ENCODE results near the gene KCTD12.

Gene KCTD12

DNA sequence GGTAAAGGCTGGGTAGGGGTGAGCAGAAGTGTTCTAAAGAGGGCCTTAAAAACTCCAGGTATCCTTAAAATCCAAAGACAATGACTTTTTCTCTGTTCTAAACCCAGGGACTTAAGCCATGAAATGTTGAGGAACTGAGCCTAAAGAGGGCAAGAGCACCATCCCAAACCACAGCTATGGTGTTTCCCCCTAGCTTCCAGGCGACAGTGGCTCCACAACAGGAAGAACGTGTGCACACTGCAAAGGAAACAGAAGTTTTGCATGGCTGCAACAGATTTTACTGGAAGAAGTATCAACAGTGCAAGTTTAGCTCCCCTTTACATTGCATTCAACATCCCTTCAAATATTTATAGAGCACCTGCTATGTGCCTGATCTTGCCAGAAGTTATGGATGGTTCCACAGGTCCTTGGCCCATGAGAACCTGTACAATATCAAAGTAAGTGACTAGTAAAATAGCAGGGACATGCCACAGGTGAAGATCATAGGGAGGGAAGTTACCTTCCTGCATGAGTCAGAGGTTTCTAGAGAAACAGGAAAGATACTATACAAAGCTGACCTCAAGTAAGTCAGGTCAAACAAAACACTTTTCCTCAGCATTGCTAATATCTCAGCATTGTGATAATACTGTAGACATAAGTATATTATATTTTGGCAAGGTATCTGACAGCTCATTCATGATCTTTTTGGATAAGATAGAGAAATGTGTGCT, 8.4 kb upstream of the KCTD12 start:
- TF ChIP-seq, protein P1, sequence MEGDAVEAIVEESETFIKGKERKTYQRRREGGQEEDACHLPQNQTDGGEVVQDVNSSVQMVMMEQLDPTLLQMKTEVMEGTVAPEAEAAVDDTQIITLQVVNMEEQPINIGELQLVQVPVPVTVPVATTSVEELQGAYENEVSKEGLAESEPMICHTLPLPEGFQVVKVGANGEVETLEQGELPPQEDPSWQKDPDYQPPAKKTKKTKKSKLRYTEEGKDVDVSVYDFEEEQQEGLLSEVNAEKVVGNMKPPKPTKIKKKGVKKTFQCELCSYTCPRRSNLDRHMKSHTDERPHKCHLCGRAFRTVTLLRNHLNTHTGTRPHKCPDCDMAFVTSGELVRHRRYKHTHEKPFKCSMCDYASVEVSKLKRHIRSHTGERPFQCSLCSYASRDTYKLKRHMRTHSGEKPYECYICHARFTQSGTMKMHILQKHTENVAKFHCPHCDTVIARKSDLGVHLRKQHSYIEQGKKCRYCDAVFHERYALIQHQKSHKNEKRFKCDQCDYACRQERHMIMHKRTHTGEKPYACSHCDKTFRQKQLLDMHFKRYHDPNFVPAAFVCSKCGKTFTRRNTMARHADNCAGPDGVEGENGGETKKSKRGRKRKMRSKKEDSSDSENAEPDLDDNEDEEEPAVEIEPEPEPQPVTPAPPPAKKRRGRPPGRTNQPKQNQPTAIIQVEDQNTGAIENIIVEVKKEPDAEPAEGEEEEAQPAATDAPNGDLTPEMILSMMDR (conservative IDR thresholded peaks at IDR 0.05) = no peak

DNA sequence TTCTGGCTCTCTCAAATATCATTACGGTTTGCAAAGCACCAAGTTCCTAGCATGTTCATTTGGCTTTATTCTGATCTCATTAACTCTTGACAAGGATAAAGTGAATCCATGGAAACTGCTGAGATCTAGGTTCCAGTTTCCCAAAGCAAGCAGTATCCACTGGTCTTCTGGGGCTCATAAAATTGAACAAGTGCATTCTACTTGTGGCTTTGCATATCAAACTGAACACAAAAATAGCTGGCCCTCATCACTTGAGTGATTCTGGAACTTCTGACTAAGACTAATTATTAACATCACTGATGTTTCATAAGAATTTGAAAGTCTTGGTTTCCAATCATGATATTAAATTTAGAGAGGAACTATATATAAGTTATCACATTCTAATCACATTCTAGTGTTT, 6.3 kb upstream of the KCTD12 start:
- no peak overlapping the region for H3K27ac ChIP-seq
- TF ChIP-seq, protein P1 (conservative IDR thresholded peaks at IDR 0.05) = no peak

More for the DNA sequence above, 8.4 kb upstream of the KCTD12 start:
- H3K27ac ChIP-seq = no peak overlapping the region

DNA sequence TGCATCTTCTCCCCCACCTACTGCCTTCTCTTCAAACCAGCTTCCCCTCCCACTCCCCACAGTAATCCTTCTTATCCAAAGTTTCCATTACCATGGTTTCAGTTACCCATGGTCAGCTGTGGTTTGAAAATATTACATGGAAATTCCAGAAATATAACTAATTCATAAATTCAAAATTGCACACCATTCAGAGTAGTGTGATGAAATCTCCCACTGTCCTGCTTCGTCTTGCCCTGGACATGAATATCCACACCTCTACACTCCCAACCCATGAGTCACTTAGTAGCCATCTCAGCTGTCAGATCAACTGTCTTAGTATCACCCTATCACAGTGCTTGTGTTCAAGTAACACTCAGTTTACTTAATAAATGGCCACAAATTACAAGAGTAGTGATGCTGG, 3.8 kb upstream of the KCTD12 start:
- TF ChIP-seq, protein P1 (conservative IDR thresholded peaks at IDR 0.05) = no peak
- no peak overlapping the region for H3K27ac ChIP-seq

DNA sequence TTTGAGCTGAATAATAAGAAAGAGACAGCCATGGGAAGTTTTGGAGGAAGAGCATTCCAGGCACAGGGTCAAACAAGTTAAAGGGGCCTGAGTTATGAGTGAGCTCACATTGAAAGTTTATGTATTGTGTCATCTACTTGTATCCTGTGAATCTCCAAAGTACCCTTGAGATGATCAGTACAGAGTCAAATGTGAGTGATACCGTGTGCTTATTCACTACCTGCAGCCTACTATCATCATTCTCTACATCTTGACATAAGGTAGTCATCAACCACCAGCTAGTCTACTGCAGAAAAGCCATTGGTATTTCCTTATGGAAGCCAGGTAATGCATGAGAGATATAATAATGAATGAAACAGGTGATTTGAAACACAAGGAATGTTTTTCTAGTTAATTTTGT, 3.0 kb upstream of the KCTD12 start:
- H3K27ac ChIP-seq = no peak overlapping the region
- TF ChIP-seq, protein P1 (conservative IDR thresholded peaks at IDR 0.05) = no peak

DNA sequence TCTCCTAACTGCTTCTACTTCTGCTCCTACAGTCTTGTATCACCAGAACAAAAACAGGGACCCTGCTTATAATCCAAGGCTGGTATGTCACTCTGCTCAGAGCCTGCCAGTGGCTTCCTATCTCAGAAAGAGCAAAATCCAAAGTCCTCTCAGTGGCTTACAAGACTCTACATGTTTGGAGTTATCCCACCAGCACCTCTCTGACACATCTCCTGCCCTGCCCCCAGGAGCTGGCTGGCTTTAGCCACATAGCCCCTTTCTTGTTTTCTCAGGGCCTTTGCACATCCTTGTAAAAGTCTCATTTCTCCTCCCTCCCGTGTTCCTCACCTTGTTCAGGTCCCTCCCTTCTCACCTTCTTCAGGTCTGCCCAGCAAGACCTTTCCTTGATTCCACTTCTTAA, 2.2 kb upstream of the KCTD12 start:
- TF ChIP-seq, protein P1 (conservative IDR thresholded peaks at IDR 0.05) = no peak
- no peak overlapping the region for H3K27ac ChIP-seq

DNA sequence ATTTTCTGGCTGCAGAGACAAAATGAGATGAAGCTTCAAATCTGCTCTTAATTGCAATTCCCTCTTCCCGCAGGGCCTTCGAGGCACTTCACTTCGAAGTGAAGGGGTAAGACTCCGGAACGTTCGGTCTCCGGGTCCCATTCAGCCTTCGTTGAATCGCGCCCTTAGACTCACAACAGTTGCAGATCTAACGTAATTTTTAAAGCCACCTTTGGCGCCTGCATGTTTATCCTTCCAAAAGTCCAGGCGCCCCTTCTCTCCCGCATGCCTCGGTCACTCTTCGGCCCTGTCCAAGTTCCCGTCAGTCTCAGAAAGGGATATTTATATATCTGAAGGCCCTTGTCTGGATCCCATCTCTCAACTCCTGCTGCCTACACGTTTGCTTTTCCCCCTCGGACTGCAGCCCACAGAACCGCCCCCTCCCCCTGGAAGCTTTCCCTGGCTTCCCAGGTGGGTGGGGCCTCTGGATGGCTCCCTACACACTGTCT, 915 bp upstream of the KCTD12 start:
- peak overlapping the region; percentile 56; the same call in 1 of the 2 replicates for H3K27ac ChIP-seq

DNA sequence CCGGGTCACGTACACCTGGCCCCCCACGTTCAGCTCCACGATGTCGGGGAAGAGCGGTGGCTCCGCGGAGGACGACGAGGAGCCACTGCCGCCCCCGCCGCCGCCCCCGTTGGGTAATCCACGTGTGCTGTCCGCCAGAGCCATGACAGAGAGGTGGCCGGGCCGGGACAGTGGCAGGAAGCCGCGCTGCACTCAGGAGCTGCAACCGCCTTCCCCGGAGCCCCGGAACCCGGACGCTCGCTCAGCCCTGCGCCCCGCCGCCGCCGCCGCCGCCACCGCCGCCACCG, 257 bp downstream of the KCTD12 start:
- TF ChIP-seq, protein P1 (conservative IDR thresholded peaks at IDR 0.05) = no peak
- peak overlapping the region; percentile 56 for H3K27ac ChIP-seq

More for the DNA sequence above, 915 bp upstream of the KCTD12 start:
- TF ChIP-seq, protein P1 (conservative IDR thresholded peaks at IDR 0.05) = no peak
